HG03432 (cell line): ENCODE data around the gene LBHD1.
"Not testable (repeated sequence)": the region's sequence is repeated elsewhere in the genome, so short reads cannot be mapped to it uniquely, and the experiment has no call there.

Experiments
- ATAC-seq: cut with Tn5 transposase; IDR thresholded peaks from one replicate; pipeline ENCODE4 v1.9.1; 2021; ENCODE audit warnings: mild to moderate bottlenecking, moderate library complexity; ENCODE audit not compliant: unreplicated experiment

The LBHD1 gene

DNA sequence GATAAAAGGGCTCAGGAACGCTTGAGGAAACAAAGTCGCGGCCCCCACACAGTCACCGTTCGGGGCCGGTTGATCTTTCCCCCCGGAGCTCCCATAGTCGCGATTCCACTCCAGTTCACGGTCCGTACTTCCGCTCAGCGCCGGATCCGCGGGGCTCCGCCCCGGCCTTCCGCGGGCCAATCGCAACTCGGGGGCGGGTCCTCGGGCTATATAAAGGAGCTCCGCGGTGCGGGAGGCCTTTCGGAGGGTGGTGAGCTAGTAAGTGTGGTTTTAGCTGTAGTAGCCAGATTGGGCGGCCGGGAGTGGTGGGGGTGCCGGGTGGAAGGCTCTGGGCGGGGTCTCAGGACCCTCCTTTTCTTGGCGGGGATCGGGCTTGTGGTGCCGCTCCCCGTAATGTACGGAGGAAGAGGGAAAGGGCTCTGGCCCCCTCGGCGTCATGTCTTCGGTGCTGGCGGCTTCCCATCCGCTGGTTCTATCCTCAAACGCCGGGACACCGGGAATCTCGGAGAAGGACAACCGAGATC lies 6.9 kb downstream of the LBHD1 start, which contains the start of the genes C11orf98 and CSKMT:
Gene C11orf98, minus strand, starts transcription at position 136 of the 524 bp plus-strand sequence. Its CDS starts 41 bp downstream, at position 95.
Gene CSKMT, plus strand, starts transcription at position 238 of the 524 bp plus-strand sequence. CDS start 568 bp downstream, outside the sequence.
- ATAC-seq, result peak; percentile 87

DNA sequence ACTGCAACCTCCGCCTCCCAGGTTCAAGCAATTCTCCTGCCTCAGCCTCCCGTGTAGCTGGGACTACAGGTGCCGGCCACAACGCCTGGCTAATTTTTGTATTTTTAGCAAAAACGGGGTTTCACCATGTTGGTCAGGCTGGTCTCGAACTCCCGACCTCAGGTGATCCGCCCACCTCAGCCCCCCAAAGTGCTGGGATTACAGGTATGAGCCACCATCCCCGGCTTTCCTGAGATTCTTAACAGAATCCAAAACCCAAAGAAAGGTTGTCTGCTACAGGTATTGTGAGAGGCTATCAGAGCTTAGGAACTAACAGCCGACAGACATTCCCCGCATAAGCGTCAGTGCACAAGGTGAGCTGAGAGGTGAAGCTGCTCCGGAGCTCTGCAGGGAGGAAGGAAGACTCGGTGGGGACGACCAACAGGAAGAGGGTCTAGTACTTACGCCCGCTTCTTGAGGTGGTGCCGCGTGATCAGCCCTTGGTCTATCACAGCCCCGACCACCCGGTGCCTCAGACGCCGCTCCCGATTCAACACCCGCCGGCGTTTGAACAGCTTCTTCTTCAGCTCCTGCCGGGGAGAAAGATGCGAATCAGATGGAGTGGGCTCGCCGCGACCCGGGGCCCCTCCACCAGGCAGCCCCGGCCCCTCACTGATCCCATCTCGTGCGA lies 7.5 kb downstream of the LBHD1 start:
- peak; percentile 36 for ATAC-seq

DNA sequence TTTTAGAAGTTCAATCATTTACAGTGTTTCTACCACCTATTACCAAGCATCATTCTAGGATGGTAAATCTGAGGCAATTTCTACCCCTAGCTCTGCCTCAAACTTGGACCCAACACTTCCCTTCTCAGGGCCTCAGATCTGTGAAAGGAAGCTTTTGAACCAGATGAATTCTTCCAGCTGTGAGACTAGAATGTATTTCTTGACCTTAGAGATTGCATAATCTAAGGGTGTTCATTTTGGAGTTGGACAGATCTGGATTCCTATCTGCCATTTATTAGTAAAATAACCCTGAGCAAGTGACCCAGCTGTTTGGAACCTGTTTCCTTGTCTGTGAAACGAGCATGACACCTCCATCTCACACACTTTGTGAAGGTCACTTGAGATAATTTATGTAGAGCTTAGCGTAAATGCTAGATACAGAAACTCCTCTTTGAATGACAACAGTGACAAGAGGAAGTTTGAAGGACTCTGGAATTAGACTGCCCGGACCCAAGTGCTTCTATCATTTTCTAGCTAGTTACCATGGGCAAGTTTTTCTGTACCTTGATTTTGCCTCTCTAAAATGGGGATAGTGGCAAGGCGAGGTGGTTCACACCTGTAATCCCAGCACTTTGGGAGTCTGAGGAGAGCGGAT lies 15.2 kb downstream of the LBHD1 start:
- ATAC-seq, result no peak

DNA sequence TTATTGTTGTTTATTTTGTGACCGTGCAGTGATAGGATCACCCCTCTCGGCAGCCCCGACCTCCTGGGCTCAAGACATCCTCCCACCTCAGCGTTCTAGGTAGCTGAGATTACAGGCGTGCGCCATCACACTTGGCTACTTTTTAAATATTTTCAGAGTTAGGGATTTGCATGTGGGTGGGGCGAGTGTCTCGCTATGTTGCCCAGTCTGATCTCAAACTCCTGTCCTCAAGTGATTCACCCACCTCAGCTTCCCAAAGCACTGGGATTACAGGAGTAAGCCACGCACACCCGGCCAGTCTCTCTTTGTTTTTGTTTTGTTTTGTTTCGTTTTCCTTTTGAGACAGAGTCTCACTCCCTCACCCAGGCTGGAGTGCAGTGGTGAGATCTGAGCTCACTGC lies 17.8 kb downstream of the LBHD1 start:
- ATAC-seq, result no peak

DNA sequence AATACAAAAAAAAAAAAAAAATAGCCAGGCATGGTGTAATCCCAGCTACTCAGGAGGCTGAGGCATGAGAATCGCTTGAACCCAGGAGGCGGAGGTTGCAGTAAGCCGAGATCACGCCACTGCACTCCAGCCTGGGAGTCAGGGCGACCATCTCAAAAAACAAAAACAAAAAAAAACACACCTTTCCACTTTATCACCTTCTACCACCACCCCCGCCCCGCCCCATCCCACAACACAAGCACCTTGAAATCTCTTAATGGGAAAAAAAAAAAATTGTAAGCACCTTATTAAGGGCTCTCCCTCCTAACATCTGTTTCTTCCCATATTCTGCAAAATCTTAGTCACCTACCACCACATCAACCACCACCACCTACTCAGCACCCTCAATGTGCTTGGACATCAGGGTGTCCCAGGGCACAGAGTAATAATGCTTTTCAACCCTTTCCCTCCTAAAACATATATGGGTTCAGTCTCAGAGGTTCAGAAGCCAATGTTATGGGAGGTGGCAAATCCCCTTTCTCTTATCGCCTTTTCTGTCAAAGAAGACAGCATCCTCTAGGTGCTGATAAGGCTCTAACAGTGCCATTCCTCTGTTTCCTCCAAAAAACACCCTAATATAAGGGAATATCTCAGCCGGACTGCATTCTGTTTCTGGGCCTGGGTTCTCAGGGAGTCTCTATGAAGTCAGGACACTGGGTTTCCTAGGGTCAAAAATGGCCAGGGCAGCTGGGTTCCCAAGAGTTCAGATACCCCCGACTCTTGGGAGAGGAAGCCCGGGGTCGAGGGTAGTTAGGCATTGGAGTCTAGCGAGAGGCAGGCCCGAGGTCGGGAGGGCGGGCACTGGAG lies 19.7 kb downstream of the LBHD1 start:
- no peak for ATAC-seq

DNA sequence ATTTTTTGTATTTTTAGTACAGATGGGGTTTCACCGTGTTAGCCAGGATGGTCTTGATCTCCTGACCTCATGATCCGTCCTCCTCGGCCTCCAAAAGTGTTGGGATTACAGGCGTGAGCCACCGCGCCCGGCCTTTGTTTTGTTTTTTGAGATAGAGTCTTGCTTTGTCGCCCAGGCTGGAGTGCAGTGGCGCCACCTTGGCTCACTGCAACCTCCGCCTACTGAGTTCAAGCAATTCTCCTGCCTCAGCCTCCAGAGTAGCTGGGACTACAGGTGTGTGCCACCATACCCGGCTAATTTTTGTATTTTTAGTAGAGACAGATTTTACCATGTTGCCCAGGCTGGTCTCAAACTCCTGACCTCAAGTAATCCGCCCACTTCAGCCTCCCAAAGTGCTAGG lies 21.8 kb downstream of the LBHD1 start:
- ATAC-seq, result not testable (repeated sequence)

DNA sequence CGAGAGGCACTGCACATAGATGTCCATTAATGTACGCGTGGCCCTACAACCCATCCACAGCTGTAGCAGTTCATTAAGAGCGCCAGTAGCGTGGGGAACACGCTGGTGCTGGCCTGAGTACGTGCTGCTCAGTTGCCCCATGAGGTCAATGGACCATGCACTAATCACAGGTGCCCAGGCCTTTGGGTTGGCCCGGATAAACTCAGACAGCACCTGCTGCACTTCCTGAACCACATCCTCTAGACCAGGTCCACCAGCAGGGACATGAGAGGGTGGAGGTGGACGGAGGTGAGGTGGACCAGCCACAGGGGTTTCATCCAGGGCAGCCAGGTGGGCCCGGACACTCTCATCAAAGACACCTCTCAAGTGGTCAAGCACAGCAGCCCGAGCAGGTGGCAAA lies 22.6 kb downstream of the LBHD1 start:
- ATAC-seq, result no peak

DNA sequence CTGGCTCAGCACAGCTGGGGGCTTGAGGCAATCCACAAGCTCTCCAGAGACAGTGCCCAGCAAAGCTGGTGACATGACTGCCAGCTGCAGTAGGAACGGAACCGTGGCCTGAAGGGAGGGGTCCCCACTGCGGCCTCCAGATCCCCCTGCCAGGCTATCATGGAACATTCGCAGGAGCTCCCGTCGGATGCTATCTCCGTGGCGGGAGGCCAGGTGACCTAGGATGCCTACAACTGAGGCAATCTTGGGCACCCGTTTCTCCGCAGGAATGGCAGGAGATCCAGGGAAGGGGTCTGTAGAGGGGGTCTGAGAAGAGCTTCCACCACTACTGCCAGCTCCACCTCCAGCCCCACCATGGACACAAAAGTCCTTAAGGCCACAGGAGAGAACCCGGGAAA lies 23.1 kb downstream of the LBHD1 start:
- no peak for ATAC-seq

DNA sequence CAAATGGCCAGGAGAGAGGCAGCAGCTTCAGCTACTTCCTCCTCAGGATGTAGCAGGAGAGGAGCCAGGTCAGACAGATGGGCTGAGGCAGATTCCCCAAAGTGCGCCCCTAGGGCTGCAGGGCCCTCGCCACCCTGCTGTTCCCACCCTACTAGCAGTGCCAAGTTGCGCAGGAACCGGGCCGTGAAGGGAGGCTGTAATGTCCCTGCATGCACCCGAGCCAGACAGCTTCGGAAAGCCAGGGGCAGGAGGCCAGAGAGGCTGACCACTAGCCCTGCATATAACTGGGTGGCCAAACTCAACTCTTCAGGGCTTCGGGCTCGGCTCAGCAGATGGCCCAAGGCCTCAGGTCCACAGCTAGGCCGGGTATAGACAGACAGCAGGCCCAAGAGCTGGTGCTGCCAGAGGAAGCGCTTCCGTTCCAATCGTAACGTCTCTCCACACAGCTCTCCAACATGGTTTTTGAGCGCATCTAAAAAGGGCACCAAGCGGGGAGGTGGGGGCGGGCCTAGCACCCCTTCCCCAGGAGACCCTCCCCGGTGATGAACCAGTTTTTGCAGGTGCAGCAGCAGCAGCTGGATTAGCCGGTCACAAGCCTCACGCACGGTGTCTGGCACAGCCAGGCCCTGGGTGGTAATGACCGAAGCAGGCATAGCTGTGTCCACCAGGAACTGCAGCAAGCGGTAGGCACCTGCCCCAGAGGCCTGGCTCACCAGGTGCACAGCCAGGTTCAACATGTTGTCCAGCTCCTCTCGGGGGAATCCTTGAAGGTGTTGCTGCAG lies 23.7 kb downstream of the LBHD1 start:
- ATAC-seq, result no peak

DNA sequence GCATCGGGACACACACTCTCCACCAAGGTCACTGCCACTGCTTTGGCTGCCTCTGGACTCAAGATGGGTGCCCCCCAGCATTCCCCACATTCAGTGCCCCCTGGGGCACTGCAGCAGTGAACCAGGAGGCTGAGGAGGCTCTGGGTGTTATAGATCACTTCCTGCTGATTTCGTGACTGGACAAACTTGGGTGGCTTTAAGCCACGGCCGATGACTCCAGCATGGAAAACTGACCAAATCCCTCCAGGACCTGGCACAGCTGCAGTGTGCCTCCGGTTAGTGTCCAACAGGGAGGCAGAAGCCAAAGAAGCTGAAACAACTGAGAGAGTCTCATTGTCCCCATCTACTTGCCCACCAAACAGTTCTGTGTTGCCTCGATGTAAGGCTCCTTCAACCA lies 24.5 kb downstream of the LBHD1 start:
- ATAC-seq, result no peak

DNA sequence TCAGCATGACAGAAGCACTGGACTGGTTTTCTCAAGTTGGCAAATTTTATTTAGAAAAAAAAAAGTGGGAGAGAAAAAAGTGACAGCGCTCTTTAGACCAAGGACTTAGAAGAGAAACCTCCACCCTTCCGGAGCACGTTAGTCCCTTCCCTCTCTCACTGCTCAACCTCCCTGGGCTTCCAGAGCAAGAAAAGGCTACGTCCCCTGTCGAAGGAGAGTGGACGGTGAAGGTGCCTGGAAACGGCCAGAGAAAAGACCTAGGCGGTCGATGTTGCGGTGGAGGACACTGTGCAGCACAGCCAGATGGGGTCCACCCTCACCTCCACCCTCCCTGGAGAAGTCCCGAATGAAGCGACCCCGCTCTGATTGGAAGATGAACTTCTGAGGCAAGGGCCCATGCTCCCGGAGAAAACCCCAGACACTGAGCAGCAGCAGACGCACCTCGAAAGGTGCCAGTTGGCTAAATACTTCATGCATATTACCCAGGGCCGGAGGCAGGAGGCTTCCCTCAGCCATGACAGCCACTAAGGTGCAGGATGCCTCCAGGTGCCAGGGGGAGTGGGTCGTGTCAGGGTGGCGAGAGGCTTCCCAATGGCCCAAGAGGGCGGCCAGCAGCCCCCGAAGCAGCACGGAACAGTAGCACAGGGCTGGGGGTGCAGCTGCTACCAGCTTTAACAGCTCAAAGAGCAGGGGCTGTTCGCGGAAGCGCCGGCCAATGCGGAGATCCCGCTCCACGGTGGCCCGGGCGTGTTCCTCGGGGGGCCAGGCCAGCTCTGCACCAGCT lies 25.1 kb downstream of the LBHD1 start:
- ATAC-seq, result no peak

DNA sequence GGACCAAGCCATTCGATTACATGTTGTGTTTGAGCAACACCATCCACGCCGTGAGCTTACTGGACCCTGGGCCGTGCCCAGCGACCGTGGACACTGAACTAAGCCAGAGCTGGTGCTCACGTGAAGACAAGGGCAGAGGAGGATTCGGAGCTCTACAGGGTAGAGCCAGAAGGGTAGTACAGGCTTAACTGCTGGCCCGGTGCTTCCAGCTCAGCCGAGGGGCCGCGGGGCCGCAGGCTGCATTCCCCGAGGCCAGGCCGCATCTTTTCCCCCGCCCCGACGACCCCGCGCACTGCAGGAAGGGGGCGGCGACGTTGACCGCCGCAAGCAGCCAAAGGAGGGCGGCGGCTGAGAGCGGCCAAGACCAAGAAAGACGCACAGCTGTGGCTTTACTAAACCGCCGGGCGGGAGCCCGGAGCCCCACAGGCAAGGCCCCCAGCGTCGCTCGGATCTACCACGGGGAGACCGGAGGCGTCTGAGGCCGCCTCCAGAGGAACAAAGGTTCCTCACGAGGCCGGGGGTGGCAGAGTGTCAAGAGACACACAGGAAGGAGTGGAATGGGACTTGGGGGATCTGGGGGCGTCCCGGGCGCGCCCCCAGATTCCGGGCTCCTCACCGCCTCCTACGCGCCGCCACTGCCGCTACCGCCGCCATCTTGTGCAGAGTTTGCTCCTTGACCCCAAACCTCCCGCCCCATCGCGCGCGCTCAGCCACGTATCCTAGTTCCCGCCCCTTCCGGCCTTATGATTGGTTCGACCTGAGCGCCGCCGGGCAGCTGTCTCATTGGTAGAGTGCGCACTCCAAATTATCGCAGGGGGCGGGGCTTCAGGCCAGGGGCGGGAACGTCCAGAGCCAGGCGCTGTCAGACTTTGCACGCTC lies 25.9 kb downstream of the LBHD1 start, which contains the start of gene GANAB:
Gene GANAB, minus strand, starts transcription at position 668 of the 879 bp plus-strand sequence. Its CDS starts 14 bp downstream, at position 654.
- ATAC-seq, result peak; percentile 91

DNA sequence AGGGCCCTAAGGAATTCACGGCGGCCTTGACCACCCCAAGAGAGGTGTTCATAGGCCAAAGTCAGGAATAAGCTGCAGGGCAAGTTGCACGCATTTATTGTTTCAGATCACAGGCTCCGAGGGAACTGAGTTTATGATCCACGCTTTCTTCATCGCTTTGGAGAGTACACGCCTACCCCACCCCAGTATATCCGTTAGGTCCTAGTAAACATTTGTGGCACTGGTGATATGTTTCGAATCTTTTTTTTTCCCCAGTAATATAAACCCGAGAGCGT lies 26.5 kb downstream of the LBHD1 start:
- no peak for ATAC-seq

DNA sequence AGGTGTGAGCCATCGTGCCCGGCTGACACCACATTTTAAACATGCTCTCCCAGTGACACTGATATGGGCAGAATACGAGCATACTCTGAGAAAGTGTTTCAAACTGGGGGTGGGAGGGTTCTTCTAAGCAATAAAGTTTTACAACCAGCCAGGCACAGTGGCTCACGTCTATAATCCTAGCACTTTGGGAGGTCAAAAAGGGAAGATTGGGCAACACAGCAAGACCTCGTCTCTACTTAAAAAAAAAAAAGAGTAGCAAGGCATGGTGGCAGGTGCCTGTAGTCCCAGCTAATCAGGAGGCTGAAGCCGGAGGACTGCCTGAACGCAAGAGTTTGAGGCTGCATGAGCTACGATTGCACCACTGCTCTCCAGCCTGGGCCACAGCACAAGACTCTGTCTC lies 27.8 kb downstream of the LBHD1 start:
- no peak for ATAC-seq

DNA sequence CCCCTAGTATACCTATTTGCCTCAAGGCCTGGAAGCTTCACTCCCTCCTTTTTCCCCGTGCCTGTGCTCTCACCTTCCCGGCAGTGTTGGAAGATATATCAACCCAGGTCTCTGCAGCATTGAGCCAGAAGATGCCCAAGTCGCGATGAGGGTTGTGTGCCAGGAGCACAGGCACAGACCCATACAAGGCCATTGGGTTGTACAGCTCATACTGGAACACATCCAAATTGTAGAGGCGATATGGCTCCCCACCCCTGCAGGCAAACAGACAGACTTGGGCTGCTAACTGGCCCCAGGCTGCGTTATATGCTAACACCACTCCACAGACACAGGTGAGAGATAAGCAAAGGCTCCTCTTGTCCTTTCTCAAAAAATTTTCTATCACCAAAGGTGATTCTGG lies 39.6 kb downstream of the LBHD1 start:
- no peak for ATAC-seq

DNA sequence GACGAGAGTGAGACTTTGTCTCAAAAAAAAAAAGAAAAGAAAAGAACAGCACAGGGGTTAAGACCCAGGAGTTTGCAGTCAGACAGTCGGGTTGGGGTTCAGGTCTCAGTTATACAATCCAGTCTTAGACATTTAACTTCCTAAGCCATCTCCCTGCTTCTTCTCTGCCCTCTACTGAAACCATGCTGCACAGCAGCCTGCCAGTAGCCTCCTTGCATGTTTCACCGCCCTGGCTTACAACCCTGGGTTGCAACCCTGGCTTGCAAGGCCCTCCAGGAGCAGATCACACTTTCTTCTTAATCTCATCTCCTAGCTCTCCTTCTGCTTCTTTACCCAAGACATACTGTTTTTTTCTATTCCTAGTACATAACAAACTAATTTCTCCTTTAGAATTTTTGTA lies 44.4 kb downstream of the LBHD1 start:
- ATAC-seq, result no peak

DNA sequence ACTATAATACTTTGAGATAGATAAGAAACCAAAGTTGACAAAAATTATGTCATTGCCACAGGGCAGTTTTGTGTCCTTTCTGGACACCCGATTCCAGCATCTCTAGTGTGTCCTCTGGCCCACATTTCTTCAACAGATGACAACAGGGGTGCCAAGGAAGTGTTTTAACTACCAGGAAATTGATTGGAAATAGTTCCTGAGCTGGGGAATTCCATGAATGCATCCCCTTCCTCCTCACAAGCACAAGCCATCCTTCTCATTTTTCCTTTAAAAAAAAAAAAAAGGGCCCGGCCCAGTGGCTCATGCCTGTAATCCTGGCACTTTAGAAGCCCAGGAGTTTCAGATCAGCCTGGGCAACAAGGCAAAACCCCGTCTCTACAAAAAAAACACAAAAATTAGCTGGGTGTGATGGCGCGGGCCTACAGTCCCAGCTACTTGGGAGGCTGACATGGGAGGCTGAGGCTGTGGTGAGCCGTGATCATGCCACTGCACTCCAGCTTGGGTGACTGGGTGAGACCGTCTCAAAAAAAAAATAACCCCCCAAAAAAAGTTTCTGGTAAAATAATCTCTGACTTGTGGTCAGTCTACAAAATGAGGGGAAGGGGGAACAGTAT lies 49.5 kb downstream of the LBHD1 start:
- no peak for ATAC-seq
